Right atrium auricular region (tissue), 2 donors: ENCODE measurements around the gene FAF2. TPM values are rescaled to one million over a fixed set of nuclear protein-coding genes. Genes with fewer than 3 reads are reported as not detected.

ENCODE experiments used
- DNase-seq: peaks from one replicate; pipeline ENCODE4 v3.0.0-alpha.2; 2019; ENCODE audit warnings: low spot score
- H3K27ac ChIP-seq, 2 donors: fragments of 200-600 bp; sonication (generic); 1 replicate in 1 of 2; 2 replicates in 1 of 2; pipeline ENCODE4 v1.5.1; 2016 to 2019
- H3K27me3 ChIP-seq, 2 donors: fragments of 200-600 bp; sonication (generic); one replicate each; pipeline versions ENCODE4 v1.5.1 to v1.6.0; 2017 to 2019
- H3K36me3 ChIP-seq: fragments of 200-600 bp; sonication (generic); one replicate; pipeline ENCODE4 v1.5.1; 2016
- H3K4me1 ChIP-seq, 2 donors: fragments of 200-600 bp; sonication (generic); one replicate each; pipeline versions ENCODE4 v1.5.1 to v1.6.0; 2017 to 2019
- H3K4me3 ChIP-seq, 2 donors: fragments of 200-600 bp; sonication (generic); 1 replicate in 1 of 2; 2 replicates in 1 of 2; pipeline ENCODE4 v1.5.1; 2017 to 2019; ENCODE audit warnings: mild to moderate bottlenecking in 1 of 2, moderate library complexity in 1 of 2
- H3K9me3 ChIP-seq, 2 donors: fragments of 200-600 bp; sonication (generic); one replicate each; pipeline ENCODE4 v1.5.1; 2019
- total RNA-seq, 2 donors: library from RNA; depleted of rRNA; stranded (reverse); fragments of >200 nt; gene quantifications; one replicate each; pipeline ENCODE4 v1.1.0, GENCODE V29; 2016
- TF ChIP-seq, protein P1 (sequence below), 2 donors: fragments of 200-600 bp; sonication (generic); IDR thresholded peaks; one replicate each; pipeline ENCODE4 v1.5.1; 2019; ENCODE audit warnings: antibody characterized with exemption in 2 of 2

The FAF2 gene
- total RNA-seq, 2 donors from 2014 or later: 14.4 to 19.5 TPM

DNA sequence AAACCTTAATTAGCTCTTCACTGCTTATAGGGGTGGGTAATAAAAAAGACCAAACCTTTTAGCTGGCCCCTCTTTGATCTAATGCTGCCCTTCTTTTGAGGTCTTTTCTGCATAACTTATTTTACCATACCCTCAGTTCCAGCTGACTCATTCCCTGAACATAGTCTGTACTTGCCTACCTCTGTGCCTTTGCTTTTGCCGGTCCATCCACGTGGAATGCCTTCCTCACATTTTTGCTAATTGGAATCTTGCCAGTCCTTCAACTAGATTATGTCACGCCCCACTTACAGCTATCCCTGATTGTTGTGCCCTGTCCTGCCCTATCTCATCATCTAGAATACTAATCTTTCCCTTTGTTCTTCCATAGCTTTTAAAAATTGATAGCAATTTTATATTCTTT is 44.2 kb downstream of the FAF2 start:
- Histone ChIP-seq H3K36me3 (peaks cover 88% of the 10 kb centered on the region), H3K4me3 (no peak overlapping the region), H3K4me1 (no peaks in the 10 kb centered on the region), H3K27ac (no peak overlapping the region), H3K27me3 (no peaks in the 10 kb centered on the region), H3K9me3 (no peaks in the 10 kb centered on the region)
- DNase-seq: no peak
- TF ChIP-seq, protein P1, sequence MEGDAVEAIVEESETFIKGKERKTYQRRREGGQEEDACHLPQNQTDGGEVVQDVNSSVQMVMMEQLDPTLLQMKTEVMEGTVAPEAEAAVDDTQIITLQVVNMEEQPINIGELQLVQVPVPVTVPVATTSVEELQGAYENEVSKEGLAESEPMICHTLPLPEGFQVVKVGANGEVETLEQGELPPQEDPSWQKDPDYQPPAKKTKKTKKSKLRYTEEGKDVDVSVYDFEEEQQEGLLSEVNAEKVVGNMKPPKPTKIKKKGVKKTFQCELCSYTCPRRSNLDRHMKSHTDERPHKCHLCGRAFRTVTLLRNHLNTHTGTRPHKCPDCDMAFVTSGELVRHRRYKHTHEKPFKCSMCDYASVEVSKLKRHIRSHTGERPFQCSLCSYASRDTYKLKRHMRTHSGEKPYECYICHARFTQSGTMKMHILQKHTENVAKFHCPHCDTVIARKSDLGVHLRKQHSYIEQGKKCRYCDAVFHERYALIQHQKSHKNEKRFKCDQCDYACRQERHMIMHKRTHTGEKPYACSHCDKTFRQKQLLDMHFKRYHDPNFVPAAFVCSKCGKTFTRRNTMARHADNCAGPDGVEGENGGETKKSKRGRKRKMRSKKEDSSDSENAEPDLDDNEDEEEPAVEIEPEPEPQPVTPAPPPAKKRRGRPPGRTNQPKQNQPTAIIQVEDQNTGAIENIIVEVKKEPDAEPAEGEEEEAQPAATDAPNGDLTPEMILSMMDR (IDR thresholded peaks at IDR 0.05): no peak

DNA sequence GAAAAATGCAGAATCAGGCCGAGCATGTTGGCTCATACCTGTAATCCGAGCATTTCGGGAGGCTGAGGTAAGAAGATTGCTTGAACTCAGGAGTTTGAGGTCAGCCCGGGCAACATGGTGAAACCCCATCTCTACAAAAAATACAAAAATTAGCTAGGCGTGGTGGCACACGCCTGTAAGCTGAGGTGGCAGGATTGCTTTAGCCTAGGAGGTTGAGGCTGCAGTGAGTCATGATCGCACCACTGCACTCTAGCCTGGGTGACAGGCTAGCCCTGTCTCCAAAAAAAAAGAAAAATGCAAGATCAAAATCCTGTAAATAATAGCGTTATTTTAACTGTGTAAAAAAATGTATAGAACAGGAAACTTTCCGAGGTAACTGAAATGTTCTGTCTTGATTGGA is 49.7 kb downstream of the FAF2 start:
- peaks cover 94% of the 10 kb centered on the region for H3K36me3 ChIP-seq
- H3K9me3 ChIP-seq: no peaks in the 10 kb centered on the region
- no peaks in the 10 kb centered on the region for H3K4me1 ChIP-seq
- no peak for DNase-seq
- no peak overlapping the region for H3K4me3 ChIP-seq
- TF ChIP-seq, protein P1 (IDR thresholded peaks at IDR 0.05): no peak
- H3K27me3 ChIP-seq: no peaks in the 10 kb centered on the region
- H3K27ac ChIP-seq: no peak overlapping the region

DNA sequence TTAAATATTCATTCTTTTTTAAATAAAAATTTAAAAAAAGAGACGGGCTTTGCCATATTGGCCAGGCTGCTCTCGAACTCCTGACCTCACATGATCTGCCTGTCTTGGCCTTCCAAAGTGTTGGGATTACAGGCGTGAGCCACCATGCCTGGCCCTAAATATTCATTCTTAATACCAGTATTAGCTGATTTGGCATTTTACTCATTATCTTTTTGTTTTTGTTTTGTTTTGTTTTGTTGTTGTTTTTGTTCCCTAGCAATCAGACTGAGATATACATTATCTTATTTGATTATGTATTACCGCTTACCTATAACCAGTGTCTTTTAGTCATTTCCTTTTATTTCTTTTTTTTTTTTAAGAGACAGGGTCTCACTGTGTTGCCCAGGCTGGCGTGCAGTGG is 51.1 kb downstream of the FAF2 start:
- TF ChIP-seq, protein P1 (IDR thresholded peaks at IDR 0.05): no peak
- H3K9me3 ChIP-seq: no peaks in the 10 kb centered on the region
- H3K36me3 ChIP-seq: peaks cover 94% of the 10 kb centered on the region
- no peaks in the 10 kb centered on the region for H3K27me3 ChIP-seq
- H3K4me1 ChIP-seq: no peaks in the 10 kb centered on the region
- DNase-seq: no peak
- H3K4me3 ChIP-seq: no peak overlapping the region
- no peak overlapping the region for H3K27ac ChIP-seq

DNA sequence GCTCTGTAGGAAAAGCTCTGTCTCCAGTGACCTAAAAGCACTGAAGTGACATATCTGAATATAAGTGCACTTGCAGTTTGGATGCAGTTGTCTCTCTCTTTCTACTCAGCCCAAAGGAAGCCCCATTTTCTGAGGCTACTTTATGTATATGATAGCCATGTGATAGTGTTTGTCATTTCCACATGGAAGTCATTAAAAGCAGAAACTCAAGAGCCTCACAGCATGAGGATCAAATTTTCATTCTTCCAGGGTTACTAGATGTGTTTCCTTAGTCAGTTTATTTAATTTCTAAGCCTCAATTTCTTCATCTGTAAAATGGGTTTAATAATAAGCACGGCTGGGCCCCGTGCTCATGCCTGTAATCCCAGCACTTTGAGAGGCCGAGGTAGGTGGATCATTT is 52.3 kb downstream of the FAF2 start:
- Histone ChIP-seq H3K9me3 (no peaks in the 10 kb centered on the region), H3K4me3 (no peak overlapping the region), H3K27ac (no peak overlapping the region), H3K36me3 (peaks cover 85% of the 10 kb centered on the region), H3K27me3 (no peaks in the 10 kb centered on the region), H3K4me1 (no peaks in the 10 kb centered on the region)
- TF ChIP-seq, protein P1 (IDR thresholded peaks at IDR 0.05): no peak
- DNase-seq: no peak

DNA sequence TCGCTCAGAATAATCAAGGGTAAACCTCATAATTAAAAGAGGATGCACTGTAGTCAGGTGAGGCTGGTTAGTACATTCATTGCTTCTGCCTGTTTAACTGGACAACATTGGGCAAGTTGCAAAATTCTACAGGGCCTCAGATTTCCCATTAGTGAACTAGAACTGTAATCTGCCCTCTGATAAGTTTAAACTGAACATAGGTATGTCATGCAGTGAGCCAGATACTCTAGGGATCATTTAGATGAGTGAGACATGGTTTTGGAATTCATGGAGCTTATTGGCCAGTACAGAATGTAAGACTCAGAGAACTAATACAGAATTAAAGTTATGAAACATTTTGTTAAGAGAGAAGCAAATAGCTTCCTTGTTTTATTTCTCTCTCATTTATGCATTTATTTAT is 53.1 kb downstream of the FAF2 start:
- H3K36me3 ChIP-seq: peaks cover 80% of the 10 kb centered on the region

DNA sequence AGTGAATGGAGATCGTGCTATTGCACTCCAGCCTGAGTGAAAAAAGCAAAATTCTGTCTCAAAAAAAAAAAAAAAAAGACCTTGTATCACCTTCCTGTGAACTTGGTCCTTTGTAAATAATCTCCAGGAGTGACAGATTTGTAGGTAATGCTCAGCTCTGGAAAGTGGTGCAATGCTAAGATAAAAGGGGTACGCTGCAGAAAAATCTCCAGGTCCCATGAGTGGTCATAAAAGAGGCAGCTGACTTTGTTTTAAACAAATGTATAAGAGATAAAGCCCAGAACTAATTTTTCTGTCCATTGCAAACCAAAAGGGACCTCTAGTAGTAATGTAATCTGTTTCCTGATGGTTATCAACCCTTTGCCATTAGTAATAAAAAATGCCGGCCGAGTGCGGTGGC is 55.3 kb downstream of the FAF2 start:
- no peak overlapping the region for H3K27ac ChIP-seq
- H3K36me3 ChIP-seq: peaks cover 79% of the 10 kb centered on the region
- H3K4me3 ChIP-seq: no peak overlapping the region
- TF ChIP-seq, protein P1 (IDR thresholded peaks at IDR 0.05): no peak
- H3K27me3 ChIP-seq: no peaks in the 10 kb centered on the region
- DNase-seq: no peak
- H3K4me1 ChIP-seq: no peaks in the 10 kb centered on the region
- no peaks in the 10 kb centered on the region for H3K9me3 ChIP-seq

More for the DNA sequence above, 53.1 kb downstream of the FAF2 start:
- Histone ChIP-seq H3K27ac (no peak overlapping the region), H3K4me1 (no peaks in the 10 kb centered on the region), H3K27me3 (no peaks in the 10 kb centered on the region), H3K4me3 (no peak overlapping the region), H3K9me3 (no peaks in the 10 kb centered on the region)
- TF ChIP-seq, protein P1 (IDR thresholded peaks at IDR 0.05): no peak
- no peak for DNase-seq
